ENCODE results near the gene ACSL6. TPM values are rescaled to one million over a fixed set of nuclear protein-coding genes. Genes with fewer than 3 reads are reported as not detected.

ACSL6 gene
- total and polyA plus RNA-seq, 10 of the 15 experiments (the other 5 are each of a cell fraction or from before 2014, with no cell fraction given), result 0.06 to 0.53 TPM; not detected in 8

GRCh38 chr5:131965826-131966415 lies 45.5 kb downstream of the ACSL6 start:
- no peak for FAIRE-seq
- Histone ChIP-seq H3K27me3 (replicated peaks in 1 of 2; ENCODE audit: control insufficient read depth in 2 of 2, insufficient read depth in 2 of 2, low read length in 1 of 2) (no peaks in the 10 kb centered on the region; a peak in 2 of 4 replicates), H3K79me2 (ENCODE audit: control insufficient read depth, insufficient read depth, low read length) (no peaks in the 10 kb centered on the region), H3K4me3 (no peak overlapping the region), H3K9me3 (replicated peaks; ENCODE audit: control insufficient read depth, insufficient read depth, low read length) (no peaks in the 10 kb centered on the region), H3K27ac (ENCODE audit: control insufficient read depth, insufficient read depth) (no peak overlapping the region), H2AFZ (ENCODE audit: control insufficient read depth, low read depth, low read length) (no peak overlapping the region), H3K4me2 (ENCODE audit: control insufficient read depth, insufficient read depth) (no peak overlapping the region), H4K20me1 (ENCODE audit: control insufficient read depth, insufficient read depth) (no peaks in the 10 kb centered on the region), H3K36me3 (ENCODE audit: control insufficient read depth in 2 of 2, insufficient read depth in 2 of 2, low read length in 1 of 2) (no peaks in the 10 kb centered on the region), H3K4me1 (ENCODE audit: control insufficient read depth, insufficient read depth, low read length) (no peaks in the 10 kb centered on the region), H3K9ac (ENCODE audit: control insufficient read depth, insufficient read depth, low read length) (no peak overlapping the region)
- RAD21 ChIA-PET (ENCODE audit: unreplicated experiment), result no interaction called here
- SMC1A ChIA-PET (ENCODE audit: uncharacterized antibody, unreplicated experiment), result no interaction called here
- in situ Hi-C loops (cut with MboI), result no loop called here
- WGBS (ENCODE audit: insufficient coverage, insufficient replicate concordance, low lambda C conversion rate, missing lambda C conversion rate), result 26% methylated on average over 6 of the region's 6 CpGs
- intact Hi-C loops (cut with micrococcal nuclease; ENCODE audit: unreplicated experiment), result no loop called here
- CTCF ChIA-PET, result no interaction called here
- no peak for DNase-seq (ENCODE audit: low read depth, low spot score)
- ATAC-seq, result no peak
- TF ChIP-seq KAT2A (conservative IDR thresholded peaks at IDR 0.05; ENCODE audit: control insufficient read depth, low read depth, low read length) (no peak), TAF1 (IDR thresholded peaks at IDR 0.05; ENCODE audit: borderline replicate concordance, low read depth, low read length) (no peak), ZNF207 (IDR thresholded peaks at IDR 0.05; ENCODE audit: borderline replicate concordance) (no peak), SMAD1 (IDR thresholded peaks at IDR 0.05; ENCODE audit: low read depth, partially characterized antibody) (no peak), MXI1 (IDR thresholded peaks at IDR 0.05; ENCODE audit: low read depth, low read length) (no peak), LARP7 (IDR thresholded peaks at IDR 0.05) (no peak), NFIC (IDR thresholded peaks at IDR 0.05; ENCODE audit: low read depth, low read length) (no peak)
- BruUV-seq (replicated peaks), result no TSS peak
- POLR2A ChIA-PET, result no interaction called here

DNA sequence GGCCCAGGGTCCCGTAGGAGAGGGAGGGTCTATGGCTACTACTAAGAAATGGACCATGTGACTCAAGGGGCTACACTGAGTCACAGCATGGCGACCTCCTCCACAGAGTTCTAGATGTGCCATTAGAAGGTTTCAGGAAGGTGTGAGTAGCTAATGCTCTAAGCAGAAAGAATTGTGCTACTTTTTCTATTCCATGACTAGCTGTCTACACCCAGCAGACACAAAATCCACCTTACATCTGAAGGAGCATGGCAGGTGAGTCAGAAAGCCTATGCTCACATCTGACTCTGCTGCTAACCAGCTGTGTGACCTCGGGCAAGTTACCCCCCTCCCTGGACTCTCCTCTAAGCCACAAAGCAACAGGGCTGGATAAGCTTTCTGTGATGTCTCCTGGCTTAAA lies 51.6 kb downstream of the ACSL6 start:
- Histone ChIP-seq H3K27ac (ENCODE audit: control insufficient read depth, insufficient read depth) (no peak overlapping the region), H3K27me3 (replicated peaks in 1 of 2; ENCODE audit: control insufficient read depth in 2 of 2, insufficient read depth in 2 of 2, low read length in 1 of 2) (no peaks in the 10 kb centered on the region), H3K9ac (ENCODE audit: control insufficient read depth, insufficient read depth, low read length) (no peak overlapping the region), H3K4me1 (ENCODE audit: control insufficient read depth, insufficient read depth, low read length) (no peaks in the 10 kb centered on the region), H3K4me2 (ENCODE audit: control insufficient read depth, insufficient read depth) (no peak overlapping the region), H3K4me3 (no peak overlapping the region), H3K79me2 (ENCODE audit: control insufficient read depth, insufficient read depth, low read length) (no peaks in the 10 kb centered on the region), H2AFZ (ENCODE audit: control insufficient read depth, low read depth, low read length) (no peak overlapping the region), H3K36me3 (ENCODE audit: control insufficient read depth in 2 of 2, insufficient read depth in 2 of 2, low read length in 1 of 2) (no peaks in the 10 kb centered on the region), H4K20me1 (ENCODE audit: control insufficient read depth, insufficient read depth) (no peaks in the 10 kb centered on the region), H3K9me3 (replicated peaks; ENCODE audit: control insufficient read depth, insufficient read depth, low read length) (no peaks in the 10 kb centered on the region)
- 3% methylated on average over 3 of the region's 3 CpGs for WGBS (ENCODE audit: insufficient coverage, insufficient replicate concordance, low lambda C conversion rate, missing lambda C conversion rate)
- BruUV-seq (replicated peaks), result no TSS peak
- ChIA-PET CTCF (no interaction called here), POLR2A (no interaction called here), RAD21 (ENCODE audit: unreplicated experiment) (no interaction called here), SMC1A (ENCODE audit: uncharacterized antibody, unreplicated experiment) (interaction anchor here (0.6 kb wide), 1 partner anchor 1979 kb away, joined by 3 read pairs; no protein-coding TSS in a partner anchor)
- FAIRE-seq, result no peak
- TF ChIP-seq, protein P1, sequence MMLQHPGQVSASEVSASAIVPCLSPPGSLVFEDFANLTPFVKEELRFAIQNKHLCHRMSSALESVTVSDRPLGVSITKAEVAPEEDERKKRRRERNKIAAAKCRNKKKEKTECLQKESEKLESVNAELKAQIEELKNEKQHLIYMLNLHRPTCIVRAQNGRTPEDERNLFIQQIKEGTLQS (IDR thresholded peaks at IDR 0.05; ENCODE audit: borderline replicate concordance, extremely low read depth, low read depth, low read length), result no peak
- TF ChIP-seq NR2C1 (IDR thresholded peaks at IDR 0.05), result no peak
- no peak for TF ChIP-seq NR2F1 (conservative IDR thresholded peaks at IDR 0.05)
- TF ChIP-seq, protein P2, sequence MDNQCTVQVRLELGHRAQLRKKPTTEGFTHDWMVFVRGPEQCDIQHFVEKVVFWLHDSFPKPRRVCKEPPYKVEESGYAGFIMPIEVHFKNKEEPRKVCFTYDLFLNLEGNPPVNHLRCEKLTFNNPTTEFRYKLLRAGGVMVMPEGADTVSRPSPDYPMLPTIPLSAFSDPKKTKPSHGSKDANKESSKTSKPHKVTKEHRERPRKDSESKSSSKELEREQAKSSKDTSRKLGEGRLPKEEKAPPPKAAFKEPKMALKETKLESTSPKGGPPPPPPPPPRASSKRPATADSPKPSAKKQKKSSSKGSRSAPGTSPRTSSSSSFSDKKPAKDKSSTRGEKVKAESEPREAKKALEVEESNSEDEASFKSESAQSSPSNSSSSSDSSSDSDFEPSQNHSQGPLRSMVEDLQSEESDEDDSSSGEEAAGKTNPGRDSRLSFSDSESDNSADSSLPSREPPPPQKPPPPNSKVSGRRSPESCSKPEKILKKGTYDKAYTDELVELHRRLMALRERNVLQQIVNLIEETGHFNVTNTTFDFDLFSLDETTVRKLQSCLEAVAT (IDR thresholded peaks at IDR 0.05), result no peak
- no peak for TF ChIP-seq POLR2AphosphoS5 (IDR thresholded peaks at IDR 0.05; ENCODE audit: low read length)
- no peak for TF ChIP-seq TCF7 (IDR thresholded peaks at IDR 0.05; ENCODE audit: borderline replicate concordance)
- DNase-seq (ENCODE audit: low read depth, low spot score), result no peak
- no peak for ATAC-seq
- in situ Hi-C loops (cut with MboI), result no loop called here
- intact Hi-C loops (cut with micrococcal nuclease; ENCODE audit: unreplicated experiment), result no loop called here
